ENCODE data around the gene PDE6B. TPM values are rescaled to one million over a fixed set of nuclear protein-coding genes. Genes with fewer than 3 reads are reported as not detected.
A peak's percentile ranks its signal among the peaks of the same experiment; 100 is the strongest.

Gene PDE6B
- polyA plus RNA-seq, 6 donors from 2014 or later, result 24.3 to 39.4 (median 30.0) TPM

DNA sequence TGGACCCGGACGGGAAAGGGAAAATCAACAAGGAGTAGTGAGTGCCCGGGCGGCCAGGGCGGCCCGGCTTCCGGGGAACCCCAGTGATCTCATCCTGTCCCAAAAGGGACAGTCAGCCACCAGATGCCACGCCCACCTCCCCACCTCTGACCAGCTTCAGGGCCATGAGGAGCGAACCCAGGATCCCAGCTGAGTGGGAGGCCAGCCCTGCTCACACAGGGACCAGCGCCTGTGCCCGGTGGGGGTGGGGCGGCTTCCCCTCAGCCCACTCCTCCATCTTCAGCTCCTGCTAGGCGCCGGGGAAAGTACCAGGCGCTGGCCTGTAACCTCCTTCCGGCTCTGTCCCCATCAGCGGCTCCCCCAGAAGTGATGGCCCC, 55.2 kb downstream of the PDE6B start:
- peaks cover 5 to 10% (median 8%) of the 10 kb centered on the region in 3 donors for H3K4me1 Mint-ChIP-seq
- H3K36me3 Mint-ChIP-seq, result no peaks in the 10 kb centered on the region
- DNase-seq (no peak), ATAC-seq (ENCODE audit: low read depth in 2 of 2) (peak; percentile 11 to 18)
- H3K4me3 Mint-ChIP-seq, result peak overlapping the region; percentile 47 to 83 (median 70)
- peak overlapping the region in 3 of 6 donors; percentile 39 to 80 (median 42) for H3K27ac Mint-ChIP-seq
- H3K27me3 Mint-ChIP-seq, result peaks cover 0 to 14% (median 0%) of the 10 kb centered on the region in 3 donors
- no peaks in the 10 kb centered on the region for H3K9me3 Mint-ChIP-seq

DNA sequence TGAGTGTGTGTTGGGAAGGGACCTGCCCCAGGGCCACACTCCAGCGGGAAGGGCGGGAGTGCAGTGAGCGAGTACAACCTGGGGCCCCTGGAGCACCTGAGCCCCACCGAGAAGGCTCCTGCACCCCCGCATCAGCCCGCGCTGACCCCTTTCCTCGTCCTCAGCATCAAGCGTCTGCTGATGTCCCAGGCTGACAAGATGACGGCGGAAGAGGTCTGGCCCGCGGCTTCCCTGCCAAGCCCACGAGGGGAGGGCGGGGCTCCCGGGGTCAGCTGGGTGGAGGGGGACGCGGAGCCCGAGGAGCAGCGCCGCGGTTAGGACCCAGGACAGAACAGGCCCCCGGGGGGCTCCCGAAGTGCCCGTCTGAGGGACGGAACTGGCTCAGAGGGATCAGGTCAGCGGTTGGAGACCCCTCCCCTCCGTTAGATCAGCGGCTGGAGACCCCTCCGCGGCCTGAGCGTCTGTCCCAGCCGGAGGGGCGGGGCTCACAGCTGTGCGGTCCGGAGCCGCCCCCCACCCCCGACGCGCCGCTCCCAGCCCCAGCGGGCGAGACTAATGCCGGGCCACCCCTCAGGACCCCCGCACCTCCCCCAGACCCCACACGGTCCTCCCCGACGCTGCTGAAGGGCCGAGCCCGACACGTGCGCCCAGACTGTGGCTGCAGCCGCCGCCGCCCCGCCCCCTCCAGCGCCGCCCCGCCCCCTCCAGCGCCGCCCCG, 55.7 kb downstream of the PDE6B start:
- ATAC-seq (ENCODE audit: low read depth in 2 of 2) (peak; percentile 58 to 60), DNase-seq (peak; percentile 49)
- peaks cover 4 to 8% (median 5%) of the 10 kb centered on the region in 3 donors for H3K4me1 Mint-ChIP-seq
- H3K27me3 Mint-ChIP-seq, result peaks cover 0 to 14% (median 0%) of the 10 kb centered on the region in 3 donors
- H3K9me3 Mint-ChIP-seq, result no peaks in the 10 kb centered on the region
- no peaks in the 10 kb centered on the region for H3K36me3 Mint-ChIP-seq
- H3K4me3 Mint-ChIP-seq, result peak overlapping the region; percentile 47 to 83 (median 70)
- H3K27ac Mint-ChIP-seq, result peak overlapping the region in 3 of 6 donors; percentile 11 to 80 (median 39)

DNA sequence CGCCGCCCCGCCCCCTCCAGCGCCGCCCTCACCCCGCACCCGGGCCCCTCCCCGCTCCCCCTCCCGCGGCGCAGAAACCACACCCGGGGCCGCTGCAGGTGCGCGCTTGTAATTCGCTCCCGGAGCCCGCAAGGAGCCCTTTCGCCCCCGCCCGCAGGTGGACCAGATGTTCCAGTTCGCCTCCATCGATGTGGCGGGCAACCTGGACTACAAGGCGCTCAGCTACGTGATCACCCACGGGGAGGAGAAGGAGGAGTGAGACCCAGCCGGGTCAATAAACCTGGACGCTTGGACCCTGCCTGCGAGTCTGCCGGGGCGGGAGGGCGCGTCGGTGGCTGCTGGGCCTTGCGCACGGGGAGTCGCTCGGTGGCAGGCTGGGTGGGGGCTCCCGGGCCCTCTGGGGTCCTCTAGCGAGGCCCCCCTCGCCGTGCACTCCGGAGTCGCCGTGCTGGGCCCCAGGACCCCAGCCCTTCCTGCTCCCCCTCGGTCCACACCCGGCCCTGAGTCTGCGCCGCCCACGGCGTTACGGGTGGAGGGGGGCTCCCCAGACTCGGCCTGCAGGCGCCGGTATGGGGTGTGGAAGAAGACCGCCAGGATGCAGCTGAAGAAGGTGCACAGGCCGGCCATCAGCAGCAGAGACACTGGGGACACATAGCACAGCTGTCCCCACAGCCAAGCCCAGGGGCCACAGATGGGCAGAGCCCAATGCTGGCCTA, 56.5 kb downstream of the PDE6B start:
- ATAC-seq (ENCODE audit: low read depth in 2 of 2) (peak; percentile 10 to 42), DNase-seq (no peak)
- H3K9me3 Mint-ChIP-seq, result no peaks in the 10 kb centered on the region
- H3K27me3 Mint-ChIP-seq, result peaks cover 0 to 14% (median 0%) of the 10 kb centered on the region in 3 donors
- H3K4me3 Mint-ChIP-seq, result peak overlapping the region in 2 of 8 donors; percentile 56 to 69
- peaks cover 0 to 8% (median 2%) of the 10 kb centered on the region in 3 donors for H3K4me1 Mint-ChIP-seq
- H3K27ac Mint-ChIP-seq, result no peak overlapping the region
- H3K36me3 Mint-ChIP-seq, result no peaks in the 10 kb centered on the region

DNA sequence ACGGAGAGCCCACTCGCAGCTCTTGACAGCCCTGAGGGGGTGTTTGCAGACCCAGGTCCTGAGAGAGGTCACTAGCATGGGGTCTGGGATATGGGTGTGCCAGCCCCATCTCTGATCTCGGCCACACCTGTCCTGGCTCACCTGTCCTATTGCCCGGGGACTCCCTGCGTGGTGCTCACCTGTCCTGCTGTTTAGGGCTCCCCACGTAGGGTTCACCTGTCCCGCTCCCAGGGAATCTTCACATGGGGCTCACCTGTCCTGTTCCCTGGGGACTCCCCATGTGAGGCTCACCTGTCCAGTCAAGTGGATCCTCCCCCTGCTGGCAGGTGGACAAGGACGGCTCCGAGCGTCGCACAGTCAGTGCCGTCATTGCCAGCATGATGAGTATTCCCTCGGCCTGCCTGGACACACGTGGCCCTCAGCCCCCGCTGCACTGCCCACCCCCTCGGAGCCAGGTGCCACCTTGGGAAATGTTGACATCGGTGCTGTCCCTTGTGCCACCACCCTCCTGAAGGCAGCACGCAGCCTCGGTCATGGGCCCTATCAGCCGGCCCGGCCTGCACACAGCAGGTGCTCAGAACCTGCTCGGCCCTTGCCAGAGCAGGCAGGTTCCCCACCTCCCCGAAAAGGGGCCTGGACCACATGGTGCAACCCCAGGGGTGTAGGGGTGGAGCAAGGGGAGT, 57.3 kb downstream of the PDE6B start:
- Mint-ChIP-seq H3K27me3 (peaks cover 0 to 19% (median 4%) of the 10 kb centered on the region in 3 donors), H3K4me3 (peak overlapping the region in 7 of 8 donors; percentile 15 to 81 (median 38)), H3K27ac (peak overlapping the region in 1 of 6 donors; percentile 71), H3K9me3 (no peaks in the 10 kb centered on the region), H3K36me3 (no peaks in the 10 kb centered on the region), H3K4me1 (peaks cover 1 to 10% (median 3%) of the 10 kb centered on the region in 3 donors)
- DNase-seq, result no peak
- ATAC-seq (ENCODE audit: low read depth in 2 of 2), result no peak

DNA sequence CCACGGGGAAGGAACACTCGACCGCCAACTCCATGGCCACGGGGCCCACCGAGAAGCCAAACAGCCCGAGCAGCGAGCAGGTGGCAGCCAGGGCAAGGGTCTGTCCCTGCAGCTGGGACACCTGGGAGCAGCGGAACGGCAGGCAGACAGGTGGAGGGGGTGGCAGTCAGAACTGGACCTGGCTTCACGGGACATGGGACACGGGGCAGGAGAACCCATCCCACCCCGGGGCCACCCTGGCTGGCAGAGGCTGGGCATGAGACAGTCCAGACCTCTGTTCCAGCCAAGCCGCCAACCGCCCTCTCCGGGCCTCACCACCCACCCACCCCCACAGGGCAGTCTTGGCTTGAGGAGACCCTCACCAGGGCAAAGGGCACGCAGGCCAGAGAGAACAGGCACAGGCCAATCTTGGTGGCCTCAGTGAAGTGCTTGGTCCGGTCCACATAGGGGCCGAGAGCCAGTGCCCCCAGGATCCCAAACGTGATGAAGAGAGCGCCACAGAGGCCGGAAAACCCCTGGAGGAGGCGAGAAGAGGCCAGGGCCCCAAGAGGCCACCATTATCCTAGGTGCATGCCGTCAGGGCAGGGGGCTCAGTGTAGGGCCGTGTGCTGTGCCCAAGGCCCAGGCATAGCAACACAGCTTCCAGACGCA, 58.0 kb downstream of the PDE6B start:
- Mint-ChIP-seq H3K27ac (no peak overlapping the region), H3K4me3 (peak overlapping the region in 1 of 8 donors; percentile 41)

DNA sequence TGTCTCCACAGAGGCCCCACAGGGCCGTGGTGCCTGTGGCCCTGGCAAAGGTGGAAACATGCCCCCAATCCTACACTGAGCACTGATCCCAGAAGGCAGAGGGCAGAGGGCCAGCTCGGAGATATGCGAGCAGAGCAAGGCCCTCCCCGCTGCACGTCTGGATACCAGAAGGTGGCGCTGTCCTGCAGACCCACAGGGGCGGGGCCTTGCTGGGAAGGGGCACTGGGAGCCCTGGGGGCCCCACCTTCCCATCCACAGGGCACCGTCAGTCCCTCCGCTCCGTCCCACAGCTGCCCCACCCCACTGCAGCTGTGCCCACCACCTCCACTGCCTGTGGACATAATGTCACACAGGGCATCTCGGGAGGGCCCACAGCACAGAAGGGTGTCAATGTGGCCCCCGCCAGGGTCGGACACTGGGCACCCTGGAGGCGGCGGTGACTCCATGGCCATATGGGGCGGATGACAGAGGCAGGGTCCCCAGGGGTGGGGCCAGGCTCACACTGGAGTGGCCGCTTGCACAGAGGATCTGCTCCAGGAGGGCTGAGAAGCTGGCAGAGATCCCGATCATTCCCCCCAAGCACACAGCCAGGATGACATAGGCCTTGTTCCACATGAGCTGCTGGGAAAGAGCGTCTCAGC, 58.7 kb downstream of the PDE6B start:
- peaks cover 6 to 12% (median 8%) of the 10 kb centered on the region in 3 donors for H3K4me1 Mint-ChIP-seq
- H3K4me3 Mint-ChIP-seq, result no peak overlapping the region
- ATAC-seq (ENCODE audit: low read depth in 2 of 2) (peak; percentile 15 to 20), DNase-seq (no peak)
- no peaks in the 10 kb centered on the region for H3K36me3 Mint-ChIP-seq
- H3K9me3 Mint-ChIP-seq, result no peaks in the 10 kb centered on the region
- H3K27ac Mint-ChIP-seq, result no peak overlapping the region
- H3K27me3 Mint-ChIP-seq, result peaks cover 0 to 26% (median 8%) of the 10 kb centered on the region in 3 donors

More for the DNA sequence above, 58.0 kb downstream of the PDE6B start:
- DNase-seq (no peak), ATAC-seq (ENCODE audit: low read depth in 2 of 2) (peak in 1 of 2 donors; percentile 11)
- Mint-ChIP-seq H3K4me1 (peaks cover 6 to 12% (median 8%) of the 10 kb centered on the region in 3 donors), H3K9me3 (no peaks in the 10 kb centered on the region), H3K36me3 (no peaks in the 10 kb centered on the region), H3K27me3 (peaks cover 0 to 26% (median 8%) of the 10 kb centered on the region in 3 donors)

DNA sequence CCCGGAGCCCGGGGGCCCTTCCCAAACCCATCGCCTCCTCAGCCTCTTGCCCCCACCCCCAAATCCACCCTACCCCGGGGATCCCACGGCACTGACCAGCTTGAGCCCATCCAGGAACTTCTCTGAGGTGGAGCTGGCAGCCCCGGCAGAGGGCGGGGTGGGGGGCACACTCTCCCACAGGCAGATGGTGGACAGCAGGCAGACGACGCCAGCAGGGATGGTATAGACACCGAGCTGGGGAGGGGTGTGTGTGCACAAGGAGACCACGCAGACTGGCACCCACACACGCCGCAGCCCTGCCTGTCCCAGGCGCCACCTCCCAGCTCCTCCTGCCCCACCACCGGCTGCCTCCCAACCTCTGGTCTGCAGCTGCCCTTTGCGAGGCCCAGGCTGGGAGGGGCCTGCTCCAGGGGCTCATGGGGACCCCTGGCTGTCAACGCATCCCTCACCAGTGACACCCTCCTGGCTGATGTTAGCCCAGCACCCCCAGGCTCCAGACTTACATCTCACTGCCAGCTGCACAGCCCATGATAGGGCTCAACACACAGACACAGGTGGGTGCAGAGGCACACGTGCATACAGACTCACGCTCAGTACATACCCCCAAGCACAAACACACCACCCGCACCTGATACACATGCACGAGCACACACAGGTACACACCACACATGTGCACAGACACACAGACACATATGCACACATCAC, 59.4 kb downstream of the PDE6B start:
- Mint-ChIP-seq H3K27me3 (peaks cover 0 to 25% (median 8%) of the 10 kb centered on the region in 3 donors), H3K4me1 (peaks cover 8 to 12% (median 8%) of the 10 kb centered on the region in 3 donors), H3K4me3 (peak overlapping the region in 2 of 8 donors; percentile 9 to 62), H3K27ac (peak overlapping the region in 1 of 6 donors; percentile 71), H3K9me3 (no peaks in the 10 kb centered on the region), H3K36me3 (no peaks in the 10 kb centered on the region)
- ATAC-seq (ENCODE audit: low read depth in 2 of 2) (no peak), DNase-seq (no peak)

DNA sequence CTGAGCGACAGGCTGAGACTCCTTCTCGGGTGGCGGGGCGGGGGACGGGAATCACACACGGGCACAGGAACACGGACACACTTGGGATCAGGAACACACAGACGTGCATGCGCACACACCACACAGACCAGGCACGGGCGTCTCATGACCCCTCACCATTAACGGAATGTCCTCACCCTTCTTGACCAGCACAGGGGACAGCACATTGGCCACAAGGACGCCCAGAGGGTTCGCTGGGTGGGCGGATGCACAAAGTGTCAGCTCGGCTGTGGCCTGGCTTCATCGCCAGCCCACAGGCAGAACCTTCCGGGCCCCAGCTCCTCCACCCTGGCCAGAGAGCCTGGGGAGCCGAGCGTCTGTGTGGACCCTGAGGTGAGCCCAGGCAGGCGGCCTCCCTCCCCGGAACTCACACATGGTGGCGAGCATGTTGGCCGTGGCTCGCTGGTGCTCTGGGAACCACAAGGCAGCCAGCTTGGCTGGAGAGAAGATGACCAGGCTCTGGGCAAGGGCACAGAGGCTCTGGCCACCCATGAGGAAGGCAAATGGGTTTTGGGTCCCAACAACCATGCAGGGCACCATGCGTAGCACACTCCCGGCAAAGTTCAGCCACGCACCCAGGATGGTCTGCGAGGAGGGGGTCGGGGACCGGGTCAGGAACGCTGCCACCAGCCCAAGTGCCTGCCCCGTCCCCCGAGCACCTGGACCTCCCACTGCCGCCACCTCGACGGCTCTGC, 60.5 kb downstream of the PDE6B start:
- H3K27ac Mint-ChIP-seq, result no peak overlapping the region
- H3K4me3 Mint-ChIP-seq, result no peak overlapping the region
- peaks cover 7 to 12% (median 8%) of the 10 kb centered on the region in 3 donors for H3K4me1 Mint-ChIP-seq
- ATAC-seq (ENCODE audit: low read depth in 2 of 2), result no peak
- H3K9me3 Mint-ChIP-seq, result no peaks in the 10 kb centered on the region
- peaks cover 0 to 28% (median 16%) of the 10 kb centered on the region in 3 donors for H3K27me3 Mint-ChIP-seq
- H3K36me3 Mint-ChIP-seq, result no peaks in the 10 kb centered on the region
- DNase-seq, result no peak

DNA sequence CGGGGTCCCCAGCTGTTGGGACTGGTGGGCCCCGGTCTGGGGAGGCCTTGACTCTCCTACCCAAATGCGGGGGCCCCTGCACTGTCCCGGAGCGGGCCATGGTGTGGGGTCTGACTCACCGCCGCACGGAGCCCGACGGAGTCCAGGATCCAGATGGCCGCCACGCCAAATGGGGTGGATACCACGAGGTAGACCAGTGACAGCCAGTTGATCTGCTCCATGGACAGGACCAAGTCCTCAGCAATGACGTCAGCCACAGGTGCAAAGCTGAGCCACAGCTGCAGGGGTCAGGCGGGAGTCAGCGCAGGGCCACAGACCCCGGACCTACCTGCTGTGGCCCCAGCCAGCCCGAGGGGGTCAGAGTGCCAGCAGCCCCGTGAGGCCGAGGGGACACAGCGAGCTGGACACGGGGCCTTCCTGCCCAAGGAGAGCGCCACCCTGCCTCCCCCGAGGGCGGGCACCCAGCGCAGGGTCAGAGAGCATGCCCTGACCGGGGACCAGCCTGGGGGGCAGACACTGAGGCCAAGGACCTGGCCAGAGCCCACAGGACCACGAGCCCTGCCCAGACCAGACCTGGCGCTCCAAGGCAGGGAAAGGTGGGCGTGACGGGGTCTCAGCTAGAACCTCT, 61.2 kb downstream of the PDE6B start:
- ATAC-seq (ENCODE audit: low read depth in 2 of 2), result no peak
- no peak for DNase-seq
- Mint-ChIP-seq H3K36me3 (no peaks in the 10 kb centered on the region), H3K9me3 (no peaks in the 10 kb centered on the region), H3K4me3 (no peak overlapping the region), H3K27me3 (peaks cover 0 to 28% (median 16%) of the 10 kb centered on the region in 3 donors), H3K4me1 (peaks cover 7 to 12% (median 8%) of the 10 kb centered on the region in 3 donors), H3K27ac (no peak overlapping the region)

DNA sequence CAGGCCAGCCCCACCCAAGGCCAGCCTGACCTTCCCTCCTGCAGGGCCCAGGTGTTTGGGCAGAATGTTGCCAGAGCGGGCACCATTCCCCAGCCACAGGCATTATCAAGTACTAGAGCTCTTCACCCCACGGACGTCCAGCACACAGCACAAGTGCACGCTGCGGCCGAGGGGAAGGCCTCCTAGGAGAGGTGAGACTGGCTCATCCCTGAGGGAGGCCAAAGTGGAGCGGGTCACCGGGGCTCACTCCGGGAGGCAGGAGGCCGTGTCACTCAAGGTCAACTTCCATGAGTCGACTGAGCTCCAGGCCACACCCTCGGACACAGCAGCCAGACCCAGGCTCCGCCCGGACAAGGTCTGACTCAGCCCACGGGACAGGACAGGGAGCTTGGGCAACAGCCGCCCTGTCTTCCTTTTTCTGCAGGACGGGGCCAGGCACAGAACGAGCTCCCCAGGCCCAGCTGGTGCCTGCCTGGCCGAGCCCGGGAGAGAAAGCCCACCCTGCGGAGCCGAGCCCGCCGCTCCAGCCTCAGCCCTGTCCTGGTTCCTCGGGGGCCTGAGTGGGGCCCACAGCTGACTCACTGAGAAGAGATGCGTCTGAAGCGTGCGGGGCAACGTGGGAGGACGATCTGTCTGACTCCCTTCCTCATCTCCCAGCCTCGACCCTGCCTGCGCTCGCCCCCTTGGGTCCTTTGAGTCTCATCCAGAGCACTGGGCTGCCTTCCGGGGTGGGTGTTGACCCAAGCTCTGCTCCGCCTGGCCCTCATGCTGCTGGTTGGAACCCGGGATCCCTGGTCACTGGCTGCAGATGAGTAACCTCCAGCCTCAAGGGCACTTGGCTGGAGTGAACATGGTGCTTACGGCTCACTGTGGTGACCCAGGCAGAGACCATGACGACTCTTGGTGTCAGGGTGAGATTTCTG, 61.9 kb downstream of the PDE6B start:
- H3K4me1 Mint-ChIP-seq, result peaks cover 7 to 12% (median 8%) of the 10 kb centered on the region in 3 donors
- H3K4me3 Mint-ChIP-seq, result peak overlapping the region in 2 of 8 donors; percentile 42 to 64
- H3K36me3 Mint-ChIP-seq, result no peaks in the 10 kb centered on the region
- H3K27ac Mint-ChIP-seq, result no peak overlapping the region
- DNase-seq, result no peak
- no peak for ATAC-seq (ENCODE audit: low read depth in 2 of 2)
- H3K9me3 Mint-ChIP-seq, result no peaks in the 10 kb centered on the region
- H3K27me3 Mint-ChIP-seq, result peaks cover 0 to 28% (median 16%) of the 10 kb centered on the region in 3 donors

Measured in naive B cell (primary cell).